Bronchial epithelial cell (primary cell): ENCODE results near the gene TRAF1. TPM values are rescaled to one million over a fixed set of nuclear protein-coding genes. Genes with fewer than 3 reads are reported as not detected.

Experiments
- DNase-seq: peaks from one replicate; pipeline ENCODE4 v3.0.0-alpha.2; 2010; ENCODE audit warnings: low read depth
- FAIRE-seq: peaks from 2 replicates; lab custom pipeline; 2011; peaks lifted over from hg19 to GRCh38; lab: Jason Lieb, UNC
- H3K27me3 ChIP-seq: 2 replicates; pipeline ENCODE4 v1.5.1; 2011; ENCODE audit warnings: low read length; ENCODE audit not compliant: control insufficient read depth, insufficient read depth
- H3K36me3 ChIP-seq: 2 replicates; pipeline ENCODE4 v1.5.1; 2011; ENCODE audit warnings: low read length; ENCODE audit not compliant: control insufficient read depth, insufficient read depth
- H3K4me3 ChIP-seq: 2 replicates; pipeline ENCODE4 v1.5.1; 2011; ENCODE audit warnings: mild to moderate bottlenecking, low read depth, low read length, control low read depth
- total RNA-seq: library from RNA; depleted of rRNA; stranded (reverse); fragments of >200 nt; gene quantifications from 2 replicates; pipeline ENCODE4 v1.2.1, GENCODE V29; 2014
- TF ChIP-seq, protein P1 (sequence below): IDR thresholded peaks from 2 replicates; pipeline ENCODE4 v1.5.1; 2011; ENCODE audit warnings: mild to moderate bottlenecking, moderate library complexity, low read length, control low read depth, inconsistent platforms; ENCODE audit not compliant: insufficient read depth, severe bottlenecking

Gene TRAF1
- total RNA-seq, 1 donor from 2014 or later = 0.79 TPM

DNA sequence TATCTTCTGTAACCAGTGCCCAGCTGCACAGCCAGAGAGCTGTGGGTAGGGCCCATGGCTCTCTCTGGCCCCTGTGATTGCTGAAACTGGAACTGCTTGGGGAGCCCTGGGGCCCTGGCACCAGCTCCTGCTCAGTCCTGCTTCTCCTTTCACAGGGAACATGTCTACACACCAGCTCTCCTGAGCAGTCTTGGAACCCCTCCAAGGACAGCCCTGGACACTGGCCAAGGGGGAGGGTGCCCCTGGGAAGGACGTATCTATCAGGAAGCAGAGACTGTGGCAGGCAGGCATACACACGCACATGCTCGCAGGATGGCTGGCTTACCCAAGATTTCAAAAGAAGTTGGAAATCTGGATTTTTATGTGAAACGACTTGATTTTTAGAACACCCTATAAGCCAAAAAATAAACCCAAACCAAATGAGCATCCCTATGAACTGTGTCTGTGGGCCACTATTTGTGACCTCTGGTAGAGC, 8.8 kb upstream of the TRAF1 start:
- H3K36me3 ChIP-seq = no peaks in the 10 kb centered on the region
- peak; percentile 99 for DNase-seq
- TF ChIP-seq, protein P1, sequence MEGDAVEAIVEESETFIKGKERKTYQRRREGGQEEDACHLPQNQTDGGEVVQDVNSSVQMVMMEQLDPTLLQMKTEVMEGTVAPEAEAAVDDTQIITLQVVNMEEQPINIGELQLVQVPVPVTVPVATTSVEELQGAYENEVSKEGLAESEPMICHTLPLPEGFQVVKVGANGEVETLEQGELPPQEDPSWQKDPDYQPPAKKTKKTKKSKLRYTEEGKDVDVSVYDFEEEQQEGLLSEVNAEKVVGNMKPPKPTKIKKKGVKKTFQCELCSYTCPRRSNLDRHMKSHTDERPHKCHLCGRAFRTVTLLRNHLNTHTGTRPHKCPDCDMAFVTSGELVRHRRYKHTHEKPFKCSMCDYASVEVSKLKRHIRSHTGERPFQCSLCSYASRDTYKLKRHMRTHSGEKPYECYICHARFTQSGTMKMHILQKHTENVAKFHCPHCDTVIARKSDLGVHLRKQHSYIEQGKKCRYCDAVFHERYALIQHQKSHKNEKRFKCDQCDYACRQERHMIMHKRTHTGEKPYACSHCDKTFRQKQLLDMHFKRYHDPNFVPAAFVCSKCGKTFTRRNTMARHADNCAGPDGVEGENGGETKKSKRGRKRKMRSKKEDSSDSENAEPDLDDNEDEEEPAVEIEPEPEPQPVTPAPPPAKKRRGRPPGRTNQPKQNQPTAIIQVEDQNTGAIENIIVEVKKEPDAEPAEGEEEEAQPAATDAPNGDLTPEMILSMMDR = no peak
- no peak overlapping the region for H3K4me3 ChIP-seq
- peak; percentile 72 for FAIRE-seq
- no peaks in the 10 kb centered on the region for H3K27me3 ChIP-seq

DNA sequence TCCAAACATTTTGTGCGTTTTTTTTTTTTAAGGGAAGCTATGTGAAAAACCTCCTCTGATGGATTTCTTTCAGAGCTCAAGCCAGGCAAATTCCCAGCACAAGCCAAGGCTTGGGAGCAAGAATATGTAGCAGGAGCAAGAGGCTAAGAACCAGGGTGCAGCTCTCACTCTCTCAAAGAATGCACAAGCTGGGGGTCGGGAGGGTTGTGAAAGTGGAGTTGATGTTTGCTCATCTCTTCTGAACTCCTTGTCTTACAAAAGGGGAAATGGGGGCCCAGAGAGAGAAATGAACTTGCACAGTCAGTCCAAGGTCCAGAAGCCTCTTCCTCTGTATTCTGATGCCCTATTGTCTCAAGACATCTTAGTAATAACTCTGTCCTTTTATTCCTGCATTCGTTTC, 7.7 kb upstream of the TRAF1 start:
- FAIRE-seq = no peak
- TF ChIP-seq, protein P1 = no peak
- Histone ChIP-seq H3K4me3 (no peak overlapping the region), H3K27me3 (no peaks in the 10 kb centered on the region), H3K36me3 (no peaks in the 10 kb centered on the region)
- DNase-seq = no peak

DNA sequence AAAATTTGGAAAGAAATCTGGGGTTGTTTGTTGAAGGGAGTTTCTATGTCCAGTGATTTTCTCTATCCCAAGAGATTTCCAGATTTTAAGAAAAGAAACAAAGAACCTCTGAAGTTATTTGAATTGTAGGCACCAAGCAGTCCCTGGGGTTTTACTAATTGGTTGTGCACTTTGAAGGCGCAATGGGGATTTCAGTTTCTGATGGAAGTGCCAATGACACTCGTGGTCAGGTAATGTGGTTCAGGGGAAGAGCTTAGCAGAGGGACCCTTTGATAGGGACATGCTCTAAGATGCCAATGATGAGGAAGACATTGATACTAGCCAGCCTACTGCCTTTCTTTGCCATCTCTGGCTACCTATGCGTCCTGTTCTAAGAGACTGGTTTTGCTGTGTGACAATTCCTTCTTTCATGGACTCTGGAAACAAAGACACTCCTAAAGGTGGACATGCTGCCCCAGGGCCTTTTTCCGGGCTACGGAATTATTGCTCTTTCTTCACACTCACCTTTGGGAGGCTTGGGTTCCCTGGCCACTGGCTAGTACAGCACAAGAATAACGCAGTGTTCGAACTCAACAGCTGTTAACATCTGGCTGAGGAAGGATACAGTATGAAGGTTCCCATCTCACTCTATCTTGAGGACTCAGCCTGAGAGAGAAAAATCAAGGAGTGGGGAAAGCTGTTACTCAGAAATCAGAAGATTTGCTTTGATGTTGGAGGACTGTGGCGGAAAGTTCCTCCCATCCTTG, 6.9 kb upstream of the TRAF1 start:
- TF ChIP-seq, protein P1 = no peak
- FAIRE-seq (no peak), DNase-seq (no peak)

DNA sequence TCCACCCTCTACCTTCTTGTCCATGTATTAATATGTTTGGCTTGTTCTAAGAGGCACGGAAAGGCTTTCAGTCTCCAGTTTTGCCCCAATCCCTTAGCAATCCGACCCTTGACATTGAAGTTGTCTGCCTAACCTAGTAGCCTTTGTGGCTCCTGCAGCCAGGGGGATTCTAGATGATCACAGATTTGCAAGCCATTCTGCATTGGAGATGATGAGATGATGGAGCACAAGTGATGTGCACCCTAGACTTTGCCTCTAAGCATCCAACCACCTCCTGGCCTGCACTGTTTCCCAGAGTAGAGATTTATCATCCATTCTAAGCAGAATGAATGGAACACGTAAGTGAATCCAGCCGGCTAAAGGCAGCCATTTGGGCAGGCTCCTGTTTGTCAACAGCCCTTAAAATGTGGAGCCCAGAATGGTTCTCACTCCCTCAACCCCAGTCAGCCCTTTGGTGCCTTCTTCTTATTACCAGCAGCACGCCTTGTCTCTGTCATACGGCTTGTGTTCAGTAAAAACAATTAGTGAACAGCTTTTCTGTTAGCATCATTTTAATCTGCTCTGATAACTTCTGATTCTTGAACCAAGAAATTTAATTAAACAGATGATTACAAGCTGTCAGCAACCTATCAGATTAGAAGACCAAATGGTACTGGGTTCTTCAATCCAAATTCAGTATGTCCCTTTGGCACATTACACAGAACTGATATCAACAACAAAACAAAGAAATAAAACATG, 5.7 kb upstream of the TRAF1 start:
- no peaks in the 10 kb centered on the region for H3K36me3 ChIP-seq
- no peak overlapping the region for H3K4me3 ChIP-seq
- TF ChIP-seq, protein P1 = no peak
- DNase-seq (no peak), FAIRE-seq (no peak)
- no peaks in the 10 kb centered on the region for H3K27me3 ChIP-seq

More for the DNA sequence above, 6.9 kb upstream of the TRAF1 start:
- no peaks in the 10 kb centered on the region for H3K36me3 ChIP-seq
- H3K27me3 ChIP-seq = no peaks in the 10 kb centered on the region
- H3K4me3 ChIP-seq = no peak overlapping the region

DNA sequence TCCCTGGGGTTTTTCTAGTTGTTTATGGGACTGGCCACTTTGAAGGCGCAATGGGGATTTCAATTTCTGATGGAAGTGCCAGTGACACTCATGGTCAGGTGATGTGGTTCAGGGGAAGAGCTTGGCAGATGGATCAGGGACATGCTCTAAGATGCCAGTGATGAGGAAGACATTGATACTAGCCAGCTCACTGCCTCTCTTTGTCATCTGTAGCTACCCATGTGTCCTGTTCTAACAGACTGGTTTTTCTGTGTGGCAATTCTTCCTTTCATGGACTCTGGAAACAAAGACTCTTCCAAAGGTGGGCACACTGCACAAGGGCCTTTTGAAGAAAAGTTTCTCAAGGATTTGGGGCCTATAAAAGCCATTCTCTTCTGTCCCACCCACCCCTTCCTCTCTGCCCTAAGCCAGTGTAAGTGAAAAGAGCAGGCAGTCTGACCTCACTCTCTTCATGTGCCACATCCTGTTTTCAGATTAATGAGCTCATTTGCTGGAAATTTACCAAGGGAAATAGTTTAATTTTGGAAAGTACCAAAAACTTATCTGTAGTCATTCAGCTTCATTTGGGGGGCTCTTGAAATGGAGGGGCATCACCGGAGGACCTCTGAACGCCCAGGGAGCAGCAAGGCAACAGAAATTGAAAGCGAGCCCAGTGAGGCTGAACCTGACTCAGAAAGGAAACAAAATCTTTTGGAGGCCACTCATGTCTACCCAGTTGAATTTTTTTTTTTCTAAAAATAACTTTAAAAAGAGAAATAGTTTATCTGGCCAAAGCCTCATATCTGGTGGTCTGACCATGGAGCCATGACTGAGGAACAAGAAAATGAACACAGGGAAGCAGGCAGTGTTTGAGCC, 4.9 kb upstream of the TRAF1 start:
- Histone ChIP-seq H3K4me3 (no peak overlapping the region), H3K27me3 (no peaks in the 10 kb centered on the region), H3K36me3 (no peaks in the 10 kb centered on the region)
- no peak for FAIRE-seq
- DNase-seq = peak; percentile 69
- TF ChIP-seq, protein P1 = no peak
